ENCODE data around the gene VCAN.
"Not testable (repeated sequence)": the region's sequence is repeated elsewhere in the genome, so short reads cannot be mapped to it uniquely, and the experiment has no call there.

VCAN gene

DNA sequence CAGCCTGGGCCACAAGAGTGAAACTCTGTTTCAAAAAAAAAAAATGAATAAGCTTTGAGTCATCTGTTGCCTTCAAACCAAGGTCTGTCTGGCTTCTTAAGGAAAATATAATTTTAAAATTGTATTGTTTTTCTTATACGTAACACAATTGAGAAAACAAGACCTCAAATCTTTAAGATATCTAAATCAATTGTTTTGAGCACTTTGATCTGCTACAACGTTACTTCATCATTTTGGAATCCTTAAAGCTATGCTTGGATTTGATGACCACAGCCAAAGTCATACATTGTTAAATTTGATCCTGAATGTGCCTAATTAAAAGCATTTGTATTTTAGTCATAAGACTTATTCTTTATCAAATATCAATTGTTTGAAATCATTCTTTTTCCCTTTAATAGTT lies 37.7 kb upstream of the VCAN start:
- Histone ChIP-seq H3K27ac (ENCODE audit: low read length) (no peak overlapping the region), H3K36me3 (replicated peaks; ENCODE audit: insufficient read depth, low read length) (no peaks in the 10 kb centered on the region), H4K20me1 (ENCODE audit: insufficient read depth, low read length) (no peaks in the 10 kb centered on the region), H3F3A (ENCODE audit: insufficient read depth, low read length) (no peaks in the 10 kb centered on the region), H3K4me1 (ENCODE audit: low read length) (no peaks in the 10 kb centered on the region), H3K9me3 (replicated peaks; ENCODE audit: insufficient read depth, low read length) (no peaks in the 10 kb centered on the region), H3K4me3 (ENCODE audit: low read length) (no peak overlapping the region), H3K4me2 (ENCODE audit: low read depth, low read length) (no peak overlapping the region), H3K79me2 (ENCODE audit: low read length) (no peaks in the 10 kb centered on the region), H3K9me2 (replicated peaks; ENCODE audit: insufficient read depth, low read length) (no peaks in the 10 kb centered on the region), H2AFZ (ENCODE audit: low read length) (no peak overlapping the region), H3K27me3 (replicated peaks; ENCODE audit: insufficient read depth, low read length) (no peaks in the 10 kb centered on the region), H3K9ac (ENCODE audit: low read length) (no peak overlapping the region)
- no peak for DNase-seq
- TF ChIP-seq EZH2phosphoT487 (IDR thresholded peaks at IDR 0.05; ENCODE audit: low read length): no peak
- no peak for TF ChIP-seq EZH2 (optimal IDR thresholded peaks at IDR 0.05; ENCODE audit: low read depth, low read length)
- TF ChIP-seq, protein P1, sequence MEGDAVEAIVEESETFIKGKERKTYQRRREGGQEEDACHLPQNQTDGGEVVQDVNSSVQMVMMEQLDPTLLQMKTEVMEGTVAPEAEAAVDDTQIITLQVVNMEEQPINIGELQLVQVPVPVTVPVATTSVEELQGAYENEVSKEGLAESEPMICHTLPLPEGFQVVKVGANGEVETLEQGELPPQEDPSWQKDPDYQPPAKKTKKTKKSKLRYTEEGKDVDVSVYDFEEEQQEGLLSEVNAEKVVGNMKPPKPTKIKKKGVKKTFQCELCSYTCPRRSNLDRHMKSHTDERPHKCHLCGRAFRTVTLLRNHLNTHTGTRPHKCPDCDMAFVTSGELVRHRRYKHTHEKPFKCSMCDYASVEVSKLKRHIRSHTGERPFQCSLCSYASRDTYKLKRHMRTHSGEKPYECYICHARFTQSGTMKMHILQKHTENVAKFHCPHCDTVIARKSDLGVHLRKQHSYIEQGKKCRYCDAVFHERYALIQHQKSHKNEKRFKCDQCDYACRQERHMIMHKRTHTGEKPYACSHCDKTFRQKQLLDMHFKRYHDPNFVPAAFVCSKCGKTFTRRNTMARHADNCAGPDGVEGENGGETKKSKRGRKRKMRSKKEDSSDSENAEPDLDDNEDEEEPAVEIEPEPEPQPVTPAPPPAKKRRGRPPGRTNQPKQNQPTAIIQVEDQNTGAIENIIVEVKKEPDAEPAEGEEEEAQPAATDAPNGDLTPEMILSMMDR (IDR thresholded peaks at IDR 0.05; ENCODE audit: low read length): no peak

DNA sequence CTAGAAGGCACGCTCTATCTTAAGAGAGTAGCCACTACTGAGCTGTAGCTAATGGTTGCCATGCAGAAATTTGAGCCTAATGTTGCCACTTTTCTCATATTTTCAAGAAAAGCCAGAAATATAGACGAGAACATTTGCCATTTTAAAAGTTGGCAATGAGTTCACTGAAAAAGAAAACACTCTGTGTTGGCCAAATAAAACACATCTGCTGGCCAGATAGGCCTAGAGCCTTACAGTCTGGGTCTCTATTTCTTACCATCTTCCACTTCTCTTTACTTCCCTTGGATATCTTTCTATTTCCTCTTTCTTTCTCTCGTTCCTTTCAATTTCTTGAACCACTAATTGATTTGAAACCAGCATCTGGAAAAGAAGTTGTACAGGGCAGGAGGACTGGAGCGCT lies 36.6 kb upstream of the VCAN start:
- no peak for DNase-seq
- H4K20me1 ChIP-seq (ENCODE audit: insufficient read depth, low read length): no peaks in the 10 kb centered on the region
- H2AFZ ChIP-seq (ENCODE audit: low read length): no peak overlapping the region
- no peaks in the 10 kb centered on the region for H3K4me1 ChIP-seq (ENCODE audit: low read length)
- H3K27me3 ChIP-seq (replicated peaks; ENCODE audit: insufficient read depth, low read length): no peaks in the 10 kb centered on the region
- H3K9me3 ChIP-seq (replicated peaks; ENCODE audit: insufficient read depth, low read length): no peaks in the 10 kb centered on the region
- H3K27ac ChIP-seq (ENCODE audit: low read length): no peak overlapping the region
- no peaks in the 10 kb centered on the region for H3K79me2 ChIP-seq (ENCODE audit: low read length)
- no peaks in the 10 kb centered on the region for H3K36me3 ChIP-seq (replicated peaks; ENCODE audit: insufficient read depth, low read length)
- TF ChIP-seq, protein P1 (IDR thresholded peaks at IDR 0.05; ENCODE audit: low read length): no peak
- no peak for TF ChIP-seq EZH2 (optimal IDR thresholded peaks at IDR 0.05; ENCODE audit: low read depth, low read length)
- no peak for TF ChIP-seq EZH2phosphoT487 (IDR thresholded peaks at IDR 0.05; ENCODE audit: low read length)
- no peak overlapping the region for H3K9ac ChIP-seq (ENCODE audit: low read length)
- H3F3A ChIP-seq (ENCODE audit: insufficient read depth, low read length): no peaks in the 10 kb centered on the region
- H3K4me3 ChIP-seq (ENCODE audit: low read length): no peak overlapping the region
- H3K4me2 ChIP-seq (ENCODE audit: low read depth, low read length): no peak overlapping the region
- no peaks in the 10 kb centered on the region for H3K9me2 ChIP-seq (replicated peaks; ENCODE audit: insufficient read depth, low read length)

DNA sequence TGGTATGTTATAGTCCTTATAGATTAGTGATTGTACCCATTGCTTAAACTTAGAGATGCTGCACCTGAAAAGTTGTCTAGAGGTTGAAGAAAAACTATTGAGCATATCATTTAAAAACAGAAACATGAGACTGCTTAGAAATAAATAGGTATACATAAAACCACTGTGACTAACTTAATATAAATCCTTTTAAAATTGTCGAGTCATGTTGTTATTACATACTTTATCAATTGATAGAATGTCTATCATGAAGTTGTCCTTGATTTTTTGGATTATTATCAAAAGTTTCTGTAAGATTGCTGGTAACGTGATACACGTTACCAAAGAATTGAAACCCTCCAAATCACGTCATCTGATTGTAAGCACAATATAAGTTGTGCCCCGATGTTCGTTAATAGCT lies 35.3 kb upstream of the VCAN start:
- no peak for DNase-seq
- no peaks in the 10 kb centered on the region for H3K27me3 ChIP-seq (replicated peaks; ENCODE audit: insufficient read depth, low read length)
- H3K4me2 ChIP-seq (ENCODE audit: low read depth, low read length): no peak overlapping the region

DNA sequence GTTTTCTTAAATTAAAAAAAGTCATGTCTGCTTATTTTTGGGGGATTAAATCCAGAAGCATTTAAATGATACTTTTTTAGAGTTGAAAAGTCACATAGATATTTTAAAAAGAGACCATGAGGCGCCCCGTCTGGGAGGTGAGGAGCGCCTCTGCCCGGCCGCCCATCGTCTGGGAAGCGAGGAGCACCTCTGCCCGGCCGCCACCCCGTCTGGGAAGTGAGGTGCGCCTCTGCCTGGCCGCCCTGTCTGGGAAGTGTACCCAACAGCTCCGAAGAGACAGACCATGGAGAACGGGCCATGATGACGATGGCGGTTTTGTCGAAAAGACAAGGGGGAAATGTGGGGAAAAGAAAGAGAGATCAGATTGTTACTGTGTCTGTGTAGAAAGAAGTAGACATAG lies 33.8 kb upstream of the VCAN start:
- H3K4me2 ChIP-seq (ENCODE audit: low read depth, low read length); H3K9ac ChIP-seq (ENCODE audit: low read length); H2AFZ ChIP-seq (ENCODE audit: low read length); H3K4me1 ChIP-seq (ENCODE audit: low read length); H3K27me3 ChIP-seq (replicated peaks; ENCODE audit: insufficient read depth, low read length); H4K20me1 ChIP-seq (ENCODE audit: insufficient read depth, low read length); H3F3A ChIP-seq (ENCODE audit: insufficient read depth, low read length); H3K9me3 ChIP-seq (replicated peaks; ENCODE audit: insufficient read depth, low read length); H3K4me3 ChIP-seq (ENCODE audit: low read length); DNase-seq; H3K27ac ChIP-seq (ENCODE audit: low read length); H3K36me3 ChIP-seq (replicated peaks; ENCODE audit: insufficient read depth, low read length); H3K79me2 ChIP-seq (ENCODE audit: low read length); H3K9me2 ChIP-seq (replicated peaks; ENCODE audit: insufficient read depth, low read length): not testable (repeated sequence)

More for the DNA sequence above, 35.3 kb upstream of the VCAN start:
- Histone ChIP-seq H3F3A (ENCODE audit: insufficient read depth, low read length) (no peaks in the 10 kb centered on the region), H3K9me3 (replicated peaks; ENCODE audit: insufficient read depth, low read length) (no peaks in the 10 kb centered on the region), H3K27ac (ENCODE audit: low read length) (no peak overlapping the region), H3K9ac (ENCODE audit: low read length) (no peak overlapping the region), H4K20me1 (ENCODE audit: insufficient read depth, low read length) (no peaks in the 10 kb centered on the region), H3K36me3 (replicated peaks; ENCODE audit: insufficient read depth, low read length) (no peaks in the 10 kb centered on the region), H3K4me3 (ENCODE audit: low read length) (no peak overlapping the region), H3K79me2 (ENCODE audit: low read length) (no peaks in the 10 kb centered on the region), H3K9me2 (replicated peaks; ENCODE audit: insufficient read depth, low read length) (no peaks in the 10 kb centered on the region), H2AFZ (ENCODE audit: low read length) (no peak overlapping the region), H3K4me1 (ENCODE audit: low read length) (no peaks in the 10 kb centered on the region)
- TF ChIP-seq, protein P1 (IDR thresholded peaks at IDR 0.05; ENCODE audit: low read length): no peak
- no peak for TF ChIP-seq EZH2 (optimal IDR thresholded peaks at IDR 0.05; ENCODE audit: low read depth, low read length)
- no peak for TF ChIP-seq EZH2phosphoT487 (IDR thresholded peaks at IDR 0.05; ENCODE audit: low read length)

Data from MM.1S (cell line).